Keratinocyte (primary cell): ENCODE measurements around the gene SOD2. TPM values are rescaled to one million over a fixed set of nuclear protein-coding genes. Genes with fewer than 3 reads are reported as not detected.

Experiments
- DNase-seq: peaks from one replicate; pipeline ENCODE4 v3.0.0-alpha.2; 2011; ENCODE audit warnings: low read depth, missing footprints, low spot score
- FAIRE-seq: peaks from 2 replicates; lab custom pipeline; 2011; peaks lifted over from hg19 to GRCh38; lab: Jason Lieb, UNC
- H2AFZ ChIP-seq: 2 replicates; pipeline ENCODE4 v1.6.0; 2012; ENCODE audit warnings: low read length, control low read depth, inconsistent platforms; ENCODE audit not compliant: control insufficient read depth
- H3K27ac ChIP-seq: 2 replicates; pipeline ENCODE4 v1.5.1; 2011; ENCODE audit warnings: low read length; ENCODE audit not compliant: control insufficient read depth, insufficient read depth
- H3K27me3 ChIP-seq: 3 replicates; pipeline ENCODE4 v1.6.0; 2011; ENCODE audit warnings: low read length; ENCODE audit not compliant: control insufficient read depth, insufficient read depth; ENCODE audit errors: extremely low read depth
- H3K36me3 ChIP-seq, 2 experiments: 2 replicates in 1 of 2; 3 replicates in 1 of 2; pipeline ENCODE4 v1.5.1; 2011; ENCODE audit warnings: low read length in 2 of 2, mild to moderate bottlenecking in 1 of 2; ENCODE audit not compliant: control insufficient read depth in 2 of 2, insufficient read depth in 2 of 2; ENCODE audit errors: extremely low read depth in 1 of 2
- H3K4me1 ChIP-seq: 3 replicates; pipeline ENCODE4 v1.5.1; 2011; ENCODE audit warnings: low read length; ENCODE audit not compliant: control insufficient read depth, insufficient read depth; ENCODE audit errors: extremely low read depth
- H3K4me2 ChIP-seq: 3 replicates; pipeline ENCODE4 v1.6.0; 2011; ENCODE audit warnings: low read depth, low read length; ENCODE audit not compliant: control insufficient read depth, insufficient read depth; ENCODE audit errors: extremely low read depth
- H3K4me3 ChIP-seq, 3 experiments: fragments of 200-600 bp in 1 of 3; sonication (generic) in 1 of 3; 2 replicates in 2 of 3; 3 replicates in 1 of 3; pipeline ENCODE4 v1.5.1; 2011 to 2016; ENCODE audit warnings: low read length in 3 of 3, mild to moderate bottlenecking in 3 of 3, control low read depth in 2 of 3, inconsistent platforms in 1 of 3, low read depth in 1 of 3, mixed read lengths in 1 of 3, mixed run types in 1 of 3, moderate library complexity in 1 of 3; ENCODE audit not compliant: control insufficient read depth in 2 of 3, insufficient read depth in 2 of 3; ENCODE audit errors: extremely low read depth in 1 of 3
- H3K79me2 ChIP-seq: 2 replicates; pipeline ENCODE4 v1.6.0; 2012; ENCODE audit warnings: low read length; ENCODE audit not compliant: control insufficient read depth, insufficient read depth
- H3K9ac ChIP-seq: 3 replicates; pipeline ENCODE4 v1.6.0; 2011; ENCODE audit warnings: low read length; ENCODE audit not compliant: control insufficient read depth, insufficient read depth; ENCODE audit errors: extremely low read depth
- H3K9me1 ChIP-seq: 3 replicates; pipeline ENCODE4 v1.6.0; 2011; ENCODE audit warnings: low read length; ENCODE audit not compliant: control insufficient read depth, insufficient read depth; ENCODE audit errors: extremely low read depth
- H3K9me3 ChIP-seq: 2 replicates; pipeline ENCODE4 v1.5.1; 2012; ENCODE audit warnings: low read depth, low read length; ENCODE audit not compliant: control insufficient read depth
- H4K20me1 ChIP-seq: 3 replicates; pipeline ENCODE4 v1.6.0; 2011; ENCODE audit warnings: low read length; ENCODE audit not compliant: control insufficient read depth, insufficient read depth; ENCODE audit errors: extremely low read depth
- EZH2 ChIP-seq: IDR thresholded peaks from one replicate; pipeline ENCODE4 v1.6.1; 2012; ENCODE audit warnings: inconsistent platforms, mild to moderate bottlenecking, low read length, moderate library complexity
- dilution Hi-C: fragments of 300-500 bp; cut with MboI; formaldehyde crosslinking; loops from one replicate; pipeline ENCODE4 v1.7.0; 2020; ENCODE audit warnings: low sequenced_read_pairs; ENCODE audit not compliant: extremely low pct_ligation_motif_present
- polyA plus RNA-seq, 5 experiments: library from polyadenylated mRNA; depleted of rRNA in 3 of 5; stranded (reverse) in 3 of 5; stranded (forward) in 1 of 5; unstranded in 1 of 5; fragments of >200 nt; gene quantifications; 1 replicate in 1 of 5; 2 replicates in 3 of 5; 3 replicates in 1 of 5; pipeline versions ENCODE4 v1.2.1 to v1.2.3, GENCODE V29; 2011 to 2012; ENCODE audit warnings: missing spikeins in 2 of 5, low read depth in 1 of 5, low replicate concordance in 1 of 5
- TF ChIP-seq, protein P1 (sequence below), 3 experiments: IDR thresholded peaks in 1 of 3; conservative IDR thresholded peaks in 1 of 3; optimal IDR thresholded peaks in 1 of 3; 2 replicates in 2 of 3; 3 replicates in 1 of 3; pipeline versions ENCODE3 to v1.5.1; 2011; ENCODE audit warnings: low read length in 3 of 3, mild to moderate bottlenecking in 3 of 3, moderate library complexity in 2 of 3, control low read depth in 1 of 3, inconsistent platforms in 1 of 3; ENCODE audit not compliant: insufficient read depth in 2 of 3; ENCODE audit errors: extremely low read depth in 1 of 3

The SOD2 gene
- polyA plus RNA-seq, 1 donor (not counting 4 experiments of a cell fraction or from before 2014, with no cell fraction given) = 41.9 TPM

DNA sequence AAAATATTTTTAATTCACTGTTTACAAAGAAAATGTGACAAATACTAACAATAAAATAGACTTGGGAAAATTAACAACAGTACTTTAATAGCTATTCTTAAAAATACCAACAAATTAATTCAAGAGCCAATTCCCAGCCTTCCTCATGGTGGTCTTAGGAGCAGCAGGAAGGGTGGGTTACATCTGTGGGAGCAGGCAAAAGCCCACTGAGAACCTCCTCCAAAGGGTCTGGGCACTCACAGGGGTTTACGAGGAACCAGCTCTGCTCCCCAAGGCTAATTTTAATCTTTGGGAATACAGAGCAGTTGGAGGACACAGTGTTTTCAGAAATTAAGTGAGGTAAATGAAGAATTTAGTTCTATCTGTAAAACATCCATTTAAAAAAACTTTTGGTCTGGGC is 10.2 kb downstream of the SOD2 start:
- dilution Hi-C loops = no loop called here
- peaks cover 5% of the 10 kb centered on the region for H3K4me1 ChIP-seq
- H3K9ac ChIP-seq = no peak overlapping the region
- no peak overlapping the region for H3K27ac ChIP-seq
- no peaks in the 10 kb centered on the region for H3K9me1 ChIP-seq
- TF ChIP-seq, protein P1, sequence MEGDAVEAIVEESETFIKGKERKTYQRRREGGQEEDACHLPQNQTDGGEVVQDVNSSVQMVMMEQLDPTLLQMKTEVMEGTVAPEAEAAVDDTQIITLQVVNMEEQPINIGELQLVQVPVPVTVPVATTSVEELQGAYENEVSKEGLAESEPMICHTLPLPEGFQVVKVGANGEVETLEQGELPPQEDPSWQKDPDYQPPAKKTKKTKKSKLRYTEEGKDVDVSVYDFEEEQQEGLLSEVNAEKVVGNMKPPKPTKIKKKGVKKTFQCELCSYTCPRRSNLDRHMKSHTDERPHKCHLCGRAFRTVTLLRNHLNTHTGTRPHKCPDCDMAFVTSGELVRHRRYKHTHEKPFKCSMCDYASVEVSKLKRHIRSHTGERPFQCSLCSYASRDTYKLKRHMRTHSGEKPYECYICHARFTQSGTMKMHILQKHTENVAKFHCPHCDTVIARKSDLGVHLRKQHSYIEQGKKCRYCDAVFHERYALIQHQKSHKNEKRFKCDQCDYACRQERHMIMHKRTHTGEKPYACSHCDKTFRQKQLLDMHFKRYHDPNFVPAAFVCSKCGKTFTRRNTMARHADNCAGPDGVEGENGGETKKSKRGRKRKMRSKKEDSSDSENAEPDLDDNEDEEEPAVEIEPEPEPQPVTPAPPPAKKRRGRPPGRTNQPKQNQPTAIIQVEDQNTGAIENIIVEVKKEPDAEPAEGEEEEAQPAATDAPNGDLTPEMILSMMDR (optimal IDR thresholded peaks at IDR 0.05 in 1 of 3, IDR thresholded peaks at IDR 0.05 in 1 of 3, conservative IDR thresholded peaks at IDR 0.05 in 1 of 3; ENCODE audit: extremely low read depth in 1 of 3, insufficient read depth in 2 of 3, low read length in 3 of 3) = no peak
- no peak for TF ChIP-seq EZH2
- FAIRE-seq (no peak), DNase-seq (no peak)
- H4K20me1 ChIP-seq = no peaks in the 10 kb centered on the region
- no peaks in the 10 kb centered on the region for H3K79me2 ChIP-seq
- no peaks in the 10 kb centered on the region for H3K27me3 ChIP-seq
- no peak overlapping the region for H3K4me3 ChIP-seq
- H2AFZ ChIP-seq = no peak overlapping the region
- peaks cover 6 to 7% of the 10 kb centered on the region in 2 experiments for H3K36me3 ChIP-seq
- H3K9me3 ChIP-seq = no peaks in the 10 kb centered on the region
- no peak overlapping the region for H3K4me2 ChIP-seq

DNA sequence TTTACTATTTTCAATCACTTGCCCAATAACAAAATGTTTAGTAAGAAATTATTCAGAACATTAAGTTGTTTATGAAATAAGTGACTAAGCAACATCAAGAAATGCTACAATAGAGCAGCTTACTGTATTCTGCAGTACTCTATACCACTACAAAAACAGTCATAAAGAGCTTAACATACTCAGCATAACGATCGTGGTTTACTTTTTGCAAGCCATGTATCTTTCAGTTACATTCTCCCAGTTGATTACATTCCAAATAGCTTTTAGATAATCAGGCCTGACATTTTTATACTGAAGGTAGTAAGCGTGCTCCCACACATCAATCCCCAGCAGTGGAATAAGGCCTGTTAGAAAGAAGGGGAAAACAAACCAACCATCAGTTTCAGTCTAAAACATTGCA is 10.7 kb downstream of the SOD2 start:
- Histone ChIP-seq H3K4me1 (peaks cover 5% of the 10 kb centered on the region), H3K4me2 (no peak overlapping the region), H3K9ac (no peak overlapping the region), H3K9me3 (no peaks in the 10 kb centered on the region), H3K27me3 (no peaks in the 10 kb centered on the region), H3K9me1 (no peaks in the 10 kb centered on the region), H3K36me3 (peaks cover 3 to 7% of the 10 kb centered on the region in 2 experiments), H3K79me2 (no peaks in the 10 kb centered on the region), H2AFZ (no peak overlapping the region), H3K4me3 (no peak overlapping the region), H3K27ac (no peak overlapping the region), H4K20me1 (no peaks in the 10 kb centered on the region)
- DNase-seq (no peak), FAIRE-seq (no peak)
- no peak for TF ChIP-seq EZH2
- TF ChIP-seq, protein P1 (optimal IDR thresholded peaks at IDR 0.05 in 1 of 3, IDR thresholded peaks at IDR 0.05 in 1 of 3, conservative IDR thresholded peaks at IDR 0.05 in 1 of 3; ENCODE audit: extremely low read depth in 1 of 3, insufficient read depth in 2 of 3, low read length in 3 of 3) = no peak
- dilution Hi-C loops = no loop called here
